Smooth muscle cell (in vitro differentiated cells): ENCODE results near the gene SMURF2. TPM values are rescaled to one million over a fixed set of nuclear protein-coding genes. Genes with fewer than 3 reads are reported as not detected.
A peak's percentile ranks its signal among the peaks of the same experiment; 100 is the strongest.

Experiments used
- DNase-seq: peaks from one replicate; lab custom pipeline; 2025; ENCODE audit not compliant: unreplicated experiment; lab: John Stamatoyannopoulos, UW
- H2AFZ ChIP-seq: fragments of 200-600 bp; sonication (generic); 2 replicates; pipeline ENCODE4 v1.6.0; 2016; ENCODE audit warnings: antibody characterized with exemption, low read depth, mild to moderate bottlenecking
- H3F3A ChIP-seq: fragments of 200-600 bp; sonication (generic); 2 replicates; pipeline ENCODE4 v1.6.0; 2017; ENCODE audit warnings: antibody characterized with exemption, low read depth
- H3K27ac ChIP-seq: fragments of 200-600 bp; sonication (generic); 2 replicates; pipeline ENCODE4 v1.5.1; 2016; ENCODE audit warnings: low read depth, mild to moderate bottlenecking
- H3K27me3 ChIP-seq: fragments of 200-600 bp; sonication (generic); 2 replicates; pipeline ENCODE4 v1.6.1; 2016; ENCODE audit warnings: low read depth, mild to moderate bottlenecking
- H3K36me3 ChIP-seq: fragments of 200-600 bp; sonication (generic); 2 replicates; pipeline ENCODE4 v1.5.1; 2016; ENCODE audit warnings: low read depth
- H3K4me1 ChIP-seq: fragments of 200-600 bp; sonication (generic); 2 replicates; pipeline ENCODE4 v1.5.1; 2016; ENCODE audit warnings: low read depth
- H3K4me2 ChIP-seq: fragments of 200-600 bp; sonication (generic); 2 replicates; pipeline ENCODE4 v1.6.0; 2016; ENCODE audit warnings: mild to moderate bottlenecking
- H3K4me3 ChIP-seq: fragments of 200-600 bp; sonication (generic); 2 replicates; pipeline ENCODE4 v1.5.1; 2016; ENCODE audit warnings: mild to moderate bottlenecking
- H3K79me2 ChIP-seq: fragments of 200-600 bp; sonication (generic); 2 replicates; pipeline ENCODE4 v1.6.0; 2016; ENCODE audit warnings: low read depth, mild to moderate bottlenecking
- H3K9ac ChIP-seq: fragments of 200-600 bp; sonication (generic); 2 replicates; pipeline ENCODE4 v1.6.0; 2016; ENCODE audit warnings: low read depth
- H3K9me3 ChIP-seq: fragments of 200-600 bp; sonication (generic); replicated peaks from 2 replicates; pipeline ENCODE4 v1.5.1; 2016; ENCODE audit warnings: low read depth
- H4K20me1 ChIP-seq: fragments of 200-600 bp; sonication (generic); 2 replicates; pipeline ENCODE4 v1.6.0; 2016; ENCODE audit warnings: low read depth
- CTCF ChIP-seq: fragments of 200-600 bp; sonication (generic); IDR thresholded peaks from 2 replicates; pipeline ENCODE4 v1.5.1; 2017; ENCODE audit warnings: borderline replicate concordance, mild to moderate bottlenecking, antibody characterized with exemption; ENCODE audit not compliant: insufficient read depth, poor library complexity, severe bottlenecking
- WGBS: methylation state at CpG from one replicate; pipeline ENCODE4 v1.1.7; 2016; ENCODE audit warnings: low lambda C conversion rate; 5-methylcytosine and 5-hydroxymethylcytosine counted together
- polyA plus RNA-seq: library from polyadenylated mRNA; unstranded; fragments of >200 nt; fragmentation: Nextera tagmentation; extraction: Ambion mirVana; gene quantifications from 2 replicates; pipeline ENCODE4 v1.2.1, GENCODE V29; 2016
- total RNA-seq: library from RNA; depleted of rRNA; stranded (reverse); fragments of >200 nt; gene quantifications from 2 replicates; pipeline ENCODE4 v1.2.3, GENCODE V29; 2014

Gene SMURF2
- total and polyA plus RNA-seq, 2 experiments from 2014 or later, result 38.9 to 91.2 TPM

GRCh38 chr17:64617125-64617780 lies 44.9 kb downstream of the SMURF2 start:
- 95% methylated on average over 5 of the region's 5 CpGs for WGBS
- Histone ChIP-seq H3K27ac (no peak overlapping the region), H2AFZ (no peak overlapping the region), H3K4me3 (no peak overlapping the region), H3K4me2 (no peak overlapping the region), H3K9me3 (no peaks in the 10 kb centered on the region), H3K4me1 (no peaks in the 10 kb centered on the region), H3K79me2 (peaks cover 100% of the 10 kb centered on the region), H3K36me3 (no peaks in the 10 kb centered on the region), H4K20me1 (peaks cover 98% of the 10 kb centered on the region), H3K9ac (no peak overlapping the region), H3F3A (no peaks in the 10 kb centered on the region), H3K27me3 (no peaks in the 10 kb centered on the region)
- no peak for DNase-seq
- TF ChIP-seq CTCF, result no peak

GRCh38 chr17:64615028-64615677 lies 47.0 kb downstream of the SMURF2 start:
- no peaks in the 10 kb centered on the region for H3K36me3 ChIP-seq
- no peaks in the 10 kb centered on the region for H3K27me3 ChIP-seq
- no peaks in the 10 kb centered on the region for H3K4me1 ChIP-seq
- H3K79me2 ChIP-seq, result peaks cover 100% of the 10 kb centered on the region
- H3F3A ChIP-seq, result no peaks in the 10 kb centered on the region
- no peak for TF ChIP-seq CTCF
- no peak overlapping the region for H3K4me3 ChIP-seq
- no peaks in the 10 kb centered on the region for H3K9me3 ChIP-seq
- WGBS, result 75% methylated on average over 3 of the region's 3 CpGs
- peak overlapping the region; percentile 42 for H3K27ac ChIP-seq
- H4K20me1 ChIP-seq, result peaks cover 99% of the 10 kb centered on the region
- no peak overlapping the region for H3K9ac ChIP-seq
- DNase-seq, result no peak
- H2AFZ ChIP-seq, result no peak overlapping the region
- peak overlapping the region; percentile 53 for H3K4me2 ChIP-seq

- no peak overlapping the region for H3K4me3 ChIP-seq
- 93% methylated on average over 2 of the region's 2 CpGs for WGBS
- H3K4me2 ChIP-seq, result peak overlapping the region; percentile 53
- H3K9me3 ChIP-seq, result no peaks in the 10 kb centered on the region
- peaks cover 100% of the 10 kb centered on the region for H3K79me2 ChIP-seq
- H3K36me3 ChIP-seq, result no peaks in the 10 kb centered on the region
- no peak for TF ChIP-seq CTCF
- no peak for DNase-seq
- no peaks in the 10 kb centered on the region for H3K4me1 ChIP-seq
- H4K20me1 ChIP-seq, result peaks cover 99% of the 10 kb centered on the region
- H3K27me3 ChIP-seq, result no peaks in the 10 kb centered on the region
- no peaks in the 10 kb centered on the region for H3F3A ChIP-seq
- peak overlapping the region; percentile 36 for H3K27ac ChIP-seq
- H2AFZ ChIP-seq, result no peak overlapping the region
- H3K9ac ChIP-seq, result no peak overlapping the region
Observed at GRCh38 chr17:64614266-64615027, 47.7 kb downstream of the SMURF2 start.
